GM19239 (cell line): Measurements from ENCODE around the gene NOS1.
"Not testable (repeated sequence)": the region's sequence is repeated elsewhere in the genome, so short reads cannot be mapped to it uniquely, and the experiment has no call there.

ENCODE experiments used
- DNase-seq: peaks from one replicate; pipeline ENCODE4 v3.0.0; 2011; ENCODE audit warnings: low spot score; ENCODE audit not compliant: insufficient read length
- FAIRE-seq: peaks from 2 replicates; lab custom pipeline; 2011; peaks lifted over from hg19 to GRCh38; lab: Jason Lieb, UNC

The NOS1 gene

DNA sequence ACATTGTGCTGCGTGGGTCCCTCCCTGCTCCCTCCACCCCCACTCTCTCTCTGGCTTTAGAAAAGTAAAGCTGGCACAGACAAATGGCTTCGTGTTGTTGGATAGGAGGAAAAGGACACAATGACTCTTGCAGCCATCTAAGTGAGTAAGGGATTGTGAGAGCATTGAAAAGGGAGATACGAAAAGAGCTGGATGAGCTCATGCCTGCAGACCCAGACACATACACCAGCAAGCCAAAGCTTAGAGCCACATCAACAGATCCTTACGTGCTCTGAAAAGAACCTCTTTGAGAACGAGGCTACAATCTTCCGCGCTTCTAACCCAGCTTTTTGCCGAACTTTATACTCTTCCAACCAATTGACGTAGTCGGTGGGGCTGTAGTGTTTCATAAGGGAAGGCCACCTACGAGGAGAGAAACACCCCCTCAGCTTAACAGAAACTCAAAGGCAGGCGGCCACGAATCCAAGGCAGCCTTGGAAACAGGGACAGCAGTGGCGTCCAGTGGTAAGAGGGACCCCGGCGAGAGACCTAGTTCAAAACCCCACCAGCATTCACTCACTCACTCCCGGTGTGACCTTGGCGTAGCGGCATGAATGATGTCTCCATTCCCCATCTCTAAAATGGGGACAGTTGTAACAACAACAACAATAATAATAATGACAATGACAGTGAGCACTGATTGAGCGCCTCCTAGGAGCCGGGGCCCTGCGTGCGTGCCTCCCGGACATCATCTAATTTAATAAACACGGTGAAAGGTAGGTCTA lies 172.3 kb downstream of the NOS1 start:
- DNase-seq = no peak
- FAIRE-seq = no peak

DNA sequence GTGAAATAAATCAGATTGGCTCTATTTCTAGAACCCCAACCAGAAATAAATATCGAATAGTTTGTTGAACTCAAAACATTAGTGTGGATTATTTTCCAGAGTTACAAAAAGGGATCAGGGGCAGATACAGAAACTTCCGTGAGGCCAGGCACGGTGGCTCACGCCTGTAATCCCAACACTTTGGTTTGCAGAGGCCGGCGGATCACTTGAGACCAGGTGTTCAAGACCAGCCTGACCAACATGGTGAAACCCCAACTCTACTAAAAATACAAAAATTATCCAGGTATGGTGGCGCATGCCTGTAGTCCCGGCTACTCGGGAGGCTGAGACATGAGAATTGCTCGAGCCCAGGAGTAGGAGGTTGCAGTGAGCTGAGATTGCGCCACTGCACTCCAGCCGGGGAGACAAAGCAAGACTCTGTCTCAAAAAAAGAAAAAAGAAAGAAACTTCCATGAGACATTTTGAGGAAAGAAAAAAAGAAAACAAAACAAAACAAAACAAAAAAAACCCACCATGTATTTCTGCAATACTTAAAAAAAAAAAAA lies 173.2 kb downstream of the NOS1 start:
- no peak for FAIRE-seq

DNA sequence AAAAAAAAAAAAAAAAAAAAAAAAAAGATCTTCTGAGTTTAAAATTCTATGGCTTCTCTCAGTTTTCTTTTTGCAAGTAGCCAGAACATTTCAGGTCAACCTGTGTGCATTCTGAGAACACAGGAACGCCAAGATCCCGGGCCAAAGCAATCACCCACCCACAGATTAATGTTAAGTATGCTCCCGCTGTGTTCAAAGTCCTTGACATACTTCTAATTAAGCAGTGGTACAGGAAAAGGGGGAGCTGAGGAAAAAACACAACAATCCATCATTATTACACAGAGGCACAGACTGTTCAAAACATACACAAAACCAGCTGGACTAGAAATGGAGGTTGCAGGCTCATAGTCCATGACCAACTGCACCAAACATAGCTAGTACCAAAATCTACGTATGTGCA lies 174.0 kb downstream of the NOS1 start:
- FAIRE-seq (no peak), DNase-seq (no peak)

More for the DNA sequence above, 173.2 kb downstream of the NOS1 start:
- no peak for DNase-seq

DNA sequence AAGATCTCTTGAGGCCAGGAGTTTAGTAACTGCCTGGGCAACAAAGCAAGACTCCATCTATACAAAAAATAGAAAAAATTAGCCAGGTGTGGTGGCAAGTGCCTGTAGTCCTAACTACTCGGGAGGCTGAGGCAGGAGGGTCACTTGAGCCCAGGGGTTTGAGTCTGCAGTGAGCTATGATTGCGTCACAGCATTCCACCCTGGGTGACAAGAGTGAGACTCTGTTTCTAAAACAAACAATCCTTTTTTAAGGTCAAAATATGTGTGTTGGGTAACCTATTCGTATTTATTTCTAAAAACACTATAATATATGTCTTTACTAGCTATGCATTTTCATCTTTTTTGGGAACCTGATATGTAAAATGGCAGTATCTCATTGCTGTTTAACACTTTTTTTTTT lies 178.6 kb downstream of the NOS1 start:
- no peak for FAIRE-seq
- DNase-seq = no peak

DNA sequence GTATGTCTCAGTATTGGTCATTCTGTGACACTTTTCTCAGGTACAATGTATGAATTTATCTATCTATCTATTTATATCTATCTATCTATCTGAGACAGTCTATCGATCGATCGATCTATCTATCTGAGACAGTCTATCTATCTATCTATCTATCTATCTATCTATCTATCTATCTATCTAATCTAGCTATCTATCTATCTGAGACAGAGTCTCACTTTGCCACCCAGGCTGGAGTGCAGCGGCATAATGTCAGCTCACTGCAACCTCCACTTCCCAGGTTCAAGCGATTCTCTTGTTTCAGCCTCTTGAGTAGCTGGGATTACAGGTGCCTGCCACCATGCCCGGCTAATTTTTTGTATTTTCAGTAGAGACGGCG lies 180.0 kb downstream of the NOS1 start:
- DNase-seq, FAIRE-seq: not testable (repeated sequence)

DNA sequence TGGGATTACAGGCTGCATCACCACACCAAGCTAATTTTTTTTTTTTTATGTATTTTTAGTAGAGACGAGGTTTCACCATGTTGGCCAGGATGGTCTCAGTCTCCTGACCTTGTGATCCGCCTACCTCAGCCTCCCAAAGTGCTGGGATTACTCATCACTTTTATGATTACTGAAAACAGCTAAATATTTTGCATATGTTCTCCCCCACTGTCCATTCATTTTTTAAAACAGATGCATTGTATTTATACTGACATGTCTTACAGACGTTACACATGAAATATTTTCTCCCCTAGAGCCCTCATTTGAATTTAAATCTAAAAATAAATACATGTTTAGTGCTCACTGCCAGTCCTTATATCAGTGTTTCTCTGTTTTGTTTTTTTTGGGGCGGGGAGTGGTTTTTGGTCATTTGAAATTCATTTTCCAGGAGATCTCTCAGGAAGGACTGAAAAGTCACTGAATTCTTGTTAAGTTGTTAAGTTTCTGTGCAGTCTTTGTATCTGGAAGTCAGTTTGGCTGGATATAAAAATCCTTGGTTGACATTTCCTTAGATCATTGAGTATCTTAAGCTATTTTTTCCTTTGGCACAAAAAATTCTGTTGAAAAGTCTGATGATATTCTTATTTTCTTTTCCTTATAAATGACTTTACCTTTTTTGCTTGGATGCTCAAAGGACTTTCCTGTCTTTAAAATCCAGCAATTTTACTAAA lies 180.5 kb downstream of the NOS1 start:
- no peak for FAIRE-seq
- DNase-seq = no peak

DNA sequence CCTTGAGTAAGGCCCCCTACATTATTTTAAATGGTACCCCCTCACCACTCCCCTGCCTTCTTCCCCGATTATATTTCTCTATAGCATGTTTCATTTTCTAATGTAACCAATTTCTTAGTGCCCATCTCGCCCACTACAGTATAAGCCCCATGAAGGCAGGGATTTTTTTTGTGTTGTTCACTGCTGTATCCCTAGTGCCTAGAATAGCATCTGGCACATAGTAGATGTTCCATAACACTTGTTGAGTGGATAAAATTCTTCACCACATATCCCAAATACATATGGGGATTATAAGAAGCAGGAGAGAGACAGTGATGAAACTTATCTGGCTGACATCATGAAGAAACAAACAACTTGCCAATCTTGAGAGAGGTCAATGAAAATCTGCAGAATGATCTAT lies 182.7 kb downstream of the NOS1 start:
- no peak for DNase-seq
- no peak for FAIRE-seq

DNA sequence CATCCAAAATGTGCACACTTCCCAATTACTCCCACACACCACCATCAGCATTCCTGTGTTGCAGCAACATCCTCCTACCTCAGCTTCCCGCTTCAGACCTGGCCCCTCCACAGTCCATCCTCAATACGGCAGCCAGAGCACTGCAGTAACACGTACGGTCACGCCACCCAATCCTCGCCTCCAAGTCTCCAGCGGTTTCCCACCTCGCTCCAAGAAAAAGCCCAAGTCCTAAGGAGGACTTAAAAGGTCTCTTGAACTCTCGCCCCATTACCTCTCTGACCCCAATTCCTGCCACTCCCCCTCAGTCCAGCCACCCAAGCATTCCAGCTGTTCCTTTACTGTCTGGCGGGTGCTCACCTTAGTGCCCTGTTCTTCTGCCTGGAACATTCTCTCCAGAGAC lies 183.1 kb downstream of the NOS1 start:
- FAIRE-seq = no peak
- no peak for DNase-seq

DNA sequence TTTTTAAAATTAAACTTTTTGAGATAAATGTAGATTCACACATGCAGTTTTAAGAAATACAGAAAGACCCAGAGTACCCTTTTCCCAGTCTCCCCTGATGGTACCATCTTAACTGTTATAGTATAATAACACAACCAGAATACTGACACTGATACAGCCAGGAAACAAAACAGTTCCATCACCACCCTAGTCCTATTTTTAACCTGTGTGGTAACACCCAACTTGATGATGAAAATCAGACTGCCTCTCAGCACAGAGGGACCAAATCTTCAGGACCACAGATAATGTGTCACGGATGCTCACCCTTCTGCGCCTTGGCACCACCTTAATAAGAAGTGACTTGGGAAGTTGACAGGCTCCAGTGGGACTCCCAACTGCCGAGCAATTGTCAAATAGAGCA lies 189.3 kb downstream of the NOS1 start:
- DNase-seq (no peak), FAIRE-seq (no peak)

DNA sequence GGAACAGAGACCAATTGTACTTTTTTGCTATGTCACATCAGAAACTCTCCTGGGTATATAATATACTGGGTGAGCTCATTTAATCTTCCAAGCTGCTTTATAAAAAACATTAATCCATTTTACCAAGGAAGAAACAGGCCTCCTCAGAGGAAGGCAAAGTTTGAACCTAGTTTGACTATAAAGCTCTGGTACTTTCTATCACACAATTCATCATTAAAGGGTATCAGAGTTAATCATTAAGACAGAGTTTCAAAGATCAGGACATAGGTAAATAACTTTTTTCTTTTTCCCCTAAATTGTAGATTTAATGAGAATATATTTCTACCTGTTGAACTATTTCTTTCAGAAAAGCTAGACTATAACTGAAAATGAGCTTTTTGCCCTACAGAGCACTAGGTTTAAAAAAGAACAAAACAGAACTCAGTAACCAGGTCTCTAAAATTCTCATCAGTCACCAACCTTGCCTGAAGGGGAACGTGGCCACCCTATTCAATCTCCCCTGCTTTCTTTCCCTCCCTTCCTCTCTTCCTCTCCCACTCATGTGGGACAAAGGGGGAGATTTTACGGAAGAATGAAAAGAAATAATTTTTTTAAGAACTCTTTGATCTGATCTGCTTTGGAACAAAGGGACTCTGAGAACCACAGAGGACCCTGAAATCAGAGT lies 189.8 kb downstream of the NOS1 start:
- no peak for DNase-seq
- FAIRE-seq = no peak

DNA sequence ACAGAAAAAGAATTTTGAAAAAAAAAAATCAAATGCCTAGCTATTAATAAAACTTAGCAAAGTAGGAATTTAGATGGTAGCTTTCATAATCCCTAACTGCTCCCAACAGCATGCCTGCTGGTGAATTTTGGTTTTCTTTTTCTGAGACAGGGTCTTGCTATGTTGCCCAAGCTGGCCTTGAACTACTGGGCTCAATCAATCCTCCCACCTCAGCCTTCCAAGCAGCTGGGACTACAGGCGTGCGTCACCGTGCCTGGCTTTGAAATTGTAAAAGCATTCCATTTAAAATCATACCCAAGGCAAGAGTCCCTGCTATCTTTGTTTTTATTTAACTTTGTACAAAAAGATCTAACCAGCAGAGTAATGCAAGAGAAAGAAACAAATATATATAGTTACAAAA lies 191.9 kb downstream of the NOS1 start:
- FAIRE-seq (no peak), DNase-seq (no peak)

DNA sequence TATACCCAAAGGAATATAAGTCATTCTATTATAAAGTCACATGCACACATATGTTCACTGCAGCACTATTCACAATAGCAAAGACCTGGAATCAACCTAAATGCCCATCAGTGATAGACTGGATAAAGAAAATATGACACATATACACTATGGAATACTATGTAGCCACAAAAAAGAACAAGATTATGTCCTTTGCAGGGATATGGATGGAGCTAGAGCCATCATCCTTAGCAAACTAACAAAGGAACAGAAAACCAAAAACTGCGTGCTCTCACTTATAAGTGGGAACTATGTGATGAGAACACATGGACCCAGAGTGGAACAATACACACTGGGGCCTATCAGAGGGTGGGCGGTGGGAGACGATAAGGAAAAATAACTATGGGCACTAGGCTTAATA lies 192.4 kb downstream of the NOS1 start:
- DNase-seq (no peak), FAIRE-seq (no peak)

DNA sequence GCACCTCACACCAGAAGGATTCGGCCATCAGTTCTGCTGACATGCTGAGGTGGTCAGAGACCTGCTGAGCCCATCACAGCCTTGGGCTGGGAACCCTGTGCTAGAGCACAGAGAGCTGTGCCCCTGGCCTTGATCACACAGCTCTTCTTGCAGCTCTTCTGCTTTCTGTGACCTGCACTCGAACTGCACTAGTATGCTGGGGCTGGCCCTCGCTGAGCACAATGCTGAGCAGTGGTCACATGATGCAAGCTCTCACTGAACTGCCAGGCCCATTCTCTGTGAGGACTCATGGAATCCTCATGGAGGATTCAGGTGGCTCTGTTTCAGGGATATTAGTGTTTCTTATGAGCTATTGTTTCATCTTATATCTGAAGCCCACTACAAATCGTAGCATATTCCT lies 193.7 kb downstream of the NOS1 start:
- FAIRE-seq (no peak), DNase-seq (no peak)

DNA sequence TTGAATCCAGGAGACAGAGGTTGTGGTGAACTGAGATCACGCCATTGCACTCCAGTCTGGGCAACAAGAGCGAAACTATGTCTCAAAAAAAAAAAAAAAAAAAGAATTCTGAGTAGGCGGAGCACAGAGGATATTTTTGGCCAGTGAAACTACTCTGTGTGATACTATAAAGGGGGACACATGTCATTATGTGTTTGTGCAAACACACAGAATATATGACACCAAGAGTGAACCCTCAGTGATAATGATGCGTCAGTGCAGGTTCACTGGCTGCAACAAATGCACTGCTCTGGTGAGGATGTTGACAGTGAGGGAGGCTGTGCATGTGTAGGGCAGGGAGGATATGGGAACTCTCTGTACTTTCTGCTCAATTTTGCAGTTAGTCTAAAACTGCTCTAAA lies 195.3 kb downstream of the NOS1 start:
- FAIRE-seq = no peak
- DNase-seq = no peak

DNA sequence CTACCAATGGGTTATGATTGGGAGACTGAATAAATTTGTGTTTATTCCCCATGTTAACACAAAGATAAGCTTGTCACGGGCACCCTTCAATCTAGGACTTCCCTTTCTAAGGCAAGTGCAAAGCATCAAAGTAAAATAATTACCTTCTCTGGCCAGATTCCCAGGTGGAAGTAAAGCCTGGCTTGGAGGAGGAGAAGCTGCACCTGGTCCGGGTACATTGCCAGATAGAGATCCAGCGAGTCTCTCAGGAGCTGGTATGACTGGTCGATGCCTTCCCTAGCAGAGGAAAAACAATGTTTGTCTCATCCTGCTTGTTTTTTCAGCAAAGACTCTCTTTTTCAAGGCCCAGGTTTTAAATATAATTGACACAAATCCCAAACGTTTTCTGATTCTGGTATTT lies 196.1 kb downstream of the NOS1 start:
- FAIRE-seq = no peak
- DNase-seq = no peak

DNA sequence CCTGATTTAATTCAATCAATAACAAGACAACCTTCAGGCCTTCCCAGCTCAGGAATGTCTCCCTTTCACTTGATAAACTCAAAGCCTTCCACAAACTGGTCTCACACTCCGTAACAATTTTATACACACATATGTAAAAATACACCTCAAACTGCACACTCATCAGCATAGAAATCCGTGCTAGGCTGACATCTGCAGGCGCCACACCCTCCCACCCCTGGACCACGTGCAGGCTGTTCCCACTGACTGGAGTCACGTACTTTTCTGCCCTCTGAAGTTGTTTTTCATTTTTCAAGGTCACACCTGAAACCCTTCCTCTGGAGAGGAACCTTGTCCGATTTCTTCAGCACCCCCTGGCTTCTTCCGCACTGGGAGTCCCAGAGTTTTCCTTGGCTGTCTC lies 198.8 kb downstream of the NOS1 start:
- FAIRE-seq (no peak), DNase-seq (no peak)

DNA sequence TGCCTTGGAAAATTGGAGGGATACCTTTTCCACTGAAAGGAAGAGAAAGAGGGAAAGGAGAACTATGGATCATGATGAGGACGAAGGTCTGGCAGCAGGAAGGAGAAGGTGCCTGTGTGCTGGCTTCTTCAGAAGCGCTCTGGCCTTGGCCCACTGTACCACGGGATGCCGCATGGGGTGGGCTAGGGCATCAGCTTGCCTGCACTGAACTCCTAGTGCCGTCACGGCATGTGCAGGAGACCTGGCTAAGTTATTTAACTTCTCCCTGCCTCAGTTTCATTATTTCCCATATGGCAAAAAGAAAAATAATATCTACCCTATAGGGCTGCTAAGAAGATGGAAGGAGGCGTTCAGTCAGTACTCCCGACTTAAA lies 199.3 kb downstream of the NOS1 start:
- DNase-seq = no peak
- FAIRE-seq = no peak

DNA sequence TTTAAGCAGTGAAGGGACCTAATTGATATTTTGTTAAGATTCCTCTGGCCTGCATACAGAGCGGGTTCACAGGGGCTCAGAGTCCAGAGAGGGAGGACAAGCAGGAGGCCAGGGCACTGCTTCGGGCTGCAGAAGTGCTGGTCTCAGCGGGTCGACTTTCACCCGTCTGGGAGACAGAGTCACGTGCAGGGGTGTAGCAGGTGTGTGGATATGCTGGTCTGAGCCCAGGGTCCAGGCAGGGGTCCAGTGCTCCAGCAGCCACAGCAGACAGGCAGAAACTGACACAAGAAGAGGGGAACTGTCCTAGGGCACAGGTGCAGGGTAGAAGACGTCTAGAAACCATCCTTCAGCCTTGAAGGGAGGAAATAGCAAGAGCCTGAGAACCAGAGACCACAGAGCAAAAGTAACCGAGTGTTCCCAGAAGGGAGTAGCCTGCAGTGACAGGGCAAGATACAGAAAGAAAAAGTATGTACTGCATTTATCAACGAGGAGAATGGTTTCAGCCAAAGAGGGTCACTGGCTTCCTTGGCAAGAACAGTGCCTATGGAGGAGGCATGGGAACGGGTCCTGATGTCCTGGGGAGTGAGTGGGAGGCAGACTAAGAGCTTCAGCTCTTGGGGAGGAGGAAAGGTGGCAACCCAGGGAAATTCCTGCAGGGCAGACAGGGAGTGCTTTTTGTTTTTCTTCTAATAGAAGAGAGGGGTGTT lies 199.8 kb downstream of the NOS1 start:
- no peak for DNase-seq
- no peak for FAIRE-seq

DNA sequence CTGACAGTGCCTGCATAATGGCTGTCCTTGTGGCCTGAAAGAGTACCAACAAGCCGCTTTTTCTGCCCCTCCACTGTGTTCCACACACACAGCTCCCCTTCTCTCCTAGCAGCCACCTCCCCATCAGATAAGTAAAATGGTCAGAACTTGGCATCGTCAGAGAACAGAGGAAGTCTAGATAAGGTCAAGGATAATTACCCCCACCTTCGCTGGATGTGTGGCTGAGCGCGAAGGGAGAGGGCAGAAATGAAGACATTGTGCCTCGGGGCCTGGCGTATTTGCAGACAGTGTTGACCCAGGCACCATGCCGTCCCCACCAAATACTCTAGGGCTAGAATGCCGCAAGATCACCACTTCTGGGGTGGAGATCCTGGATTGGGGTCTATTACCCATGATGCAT lies 201.8 kb downstream of the NOS1 start:
- DNase-seq (no peak), FAIRE-seq (no peak)

DNA sequence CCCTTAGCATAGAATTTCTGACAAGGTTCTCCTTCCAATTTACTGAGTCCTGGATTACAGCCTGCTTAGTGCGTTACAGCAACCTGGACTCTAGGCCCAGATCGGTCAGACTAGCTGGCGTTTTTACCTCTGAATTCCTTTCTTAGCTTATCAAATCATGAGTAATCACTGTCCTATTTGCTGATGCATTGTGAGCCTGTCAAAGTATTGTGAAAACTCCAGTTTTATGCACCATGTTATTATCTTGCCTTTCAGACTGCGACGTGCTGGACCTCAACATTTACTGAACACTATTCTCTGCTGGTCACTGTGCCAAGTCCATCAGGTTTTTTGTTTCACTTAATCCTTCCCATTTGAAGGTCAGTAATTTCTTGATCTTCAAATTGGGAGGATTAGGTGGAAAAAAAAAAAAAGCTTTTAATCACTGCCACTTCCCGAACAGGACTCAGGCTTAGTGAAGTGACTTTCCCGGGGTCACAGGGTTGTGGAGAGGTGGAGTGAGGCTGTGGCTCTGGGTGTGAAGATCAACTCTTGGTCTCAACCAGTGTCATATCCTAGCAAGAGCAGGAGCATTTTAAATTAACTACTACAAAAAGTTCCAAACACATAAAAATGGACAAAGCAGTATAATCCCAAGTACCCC lies 202.4 kb downstream of the NOS1 start:
- FAIRE-seq = no peak

More for the DNA sequence above, 202.4 kb downstream of the NOS1 start:
- no peak for DNase-seq
